T1000 (cell line): ENCODE results near the gene HSPG2.
"Not testable (repeated sequence)": the region's sequence is repeated elsewhere in the genome, so short reads cannot be mapped to it uniquely, and the experiment has no call there.

Source experiments
- DNase-seq: peaks from one replicate; lab custom pipeline; 2025; ENCODE audit warnings: mixed read lengths; lab: John Stamatoyannopoulos, UW

Gene HSPG2

GRCh38 chr1:21843208-21843607, 93.9 kb downstream of the HSPG2 start:
- DNase-seq, result no peak

GRCh38 chr1:21842606-21843162, 94.4 kb downstream of the HSPG2 start:
- no peak for DNase-seq

DNA sequence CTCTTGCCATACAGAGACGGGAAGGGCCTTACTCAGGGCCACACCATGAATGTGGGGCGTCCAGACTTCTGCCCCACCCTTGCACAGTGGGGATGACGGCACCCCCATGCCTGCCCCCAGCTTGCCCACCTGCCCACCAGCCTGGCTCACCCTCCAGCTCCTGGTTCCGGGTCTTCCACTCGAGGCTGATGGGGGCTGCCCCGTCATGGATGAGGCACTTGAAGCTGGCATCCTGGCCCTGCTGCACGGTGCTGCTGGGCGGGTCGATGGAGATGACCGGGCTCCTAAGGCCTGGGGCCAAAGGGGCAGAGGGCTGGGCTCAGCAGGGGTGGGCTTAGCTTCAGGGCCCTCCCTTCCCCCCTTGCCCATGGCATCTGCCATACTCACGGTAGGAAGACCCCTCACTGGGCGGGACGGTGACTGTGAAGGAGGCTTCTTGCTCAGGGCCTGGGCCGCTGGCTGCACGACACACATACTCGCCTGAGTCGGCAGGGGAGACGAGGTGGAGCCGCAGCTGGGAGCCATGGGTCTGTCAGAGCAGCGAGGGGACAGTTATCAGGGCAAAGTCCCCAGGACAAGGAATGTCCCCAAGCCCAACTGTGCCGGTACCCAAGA, 95.2 kb downstream of the HSPG2 start:
- DNase-seq, result no peak

GRCh38 chr1:21840981-21841380, 96.1 kb downstream of the HSPG2 start:
- DNase-seq, result no peak

DNA sequence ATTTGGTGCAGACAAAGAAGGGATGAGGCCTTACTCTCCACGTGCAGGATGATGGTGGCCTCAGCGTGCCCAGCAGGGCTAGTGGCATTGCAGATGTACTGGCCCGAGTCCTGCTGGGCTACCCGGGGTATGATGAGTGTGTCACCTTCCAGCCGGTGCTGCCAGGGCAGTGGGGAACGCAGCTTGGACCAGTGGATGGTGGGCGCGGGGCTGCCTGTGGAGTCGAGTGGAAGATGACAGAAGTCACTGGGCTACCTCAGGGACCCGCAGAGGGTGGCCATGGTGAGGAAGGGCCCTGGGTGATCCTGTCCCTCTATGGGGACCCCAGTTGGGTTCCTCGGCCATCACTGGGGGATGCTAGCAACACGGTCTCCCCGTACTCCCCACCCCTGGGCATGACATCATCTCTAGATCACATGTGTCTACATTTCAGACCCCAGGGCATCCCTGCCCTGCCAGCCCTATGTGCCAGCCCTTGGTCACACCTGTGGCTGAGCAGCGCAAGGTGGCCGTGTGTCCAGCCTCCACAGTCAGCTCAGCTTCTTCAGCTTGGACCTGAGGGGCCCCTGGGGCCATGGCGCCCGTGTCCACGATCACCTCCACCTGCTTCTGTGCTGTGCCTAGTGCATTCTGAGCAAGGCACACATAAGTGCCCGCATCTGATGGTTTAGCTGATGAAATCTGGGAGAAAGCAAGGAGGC, 97.6 kb downstream of the HSPG2 start:
- no peak for DNase-seq

DNA sequence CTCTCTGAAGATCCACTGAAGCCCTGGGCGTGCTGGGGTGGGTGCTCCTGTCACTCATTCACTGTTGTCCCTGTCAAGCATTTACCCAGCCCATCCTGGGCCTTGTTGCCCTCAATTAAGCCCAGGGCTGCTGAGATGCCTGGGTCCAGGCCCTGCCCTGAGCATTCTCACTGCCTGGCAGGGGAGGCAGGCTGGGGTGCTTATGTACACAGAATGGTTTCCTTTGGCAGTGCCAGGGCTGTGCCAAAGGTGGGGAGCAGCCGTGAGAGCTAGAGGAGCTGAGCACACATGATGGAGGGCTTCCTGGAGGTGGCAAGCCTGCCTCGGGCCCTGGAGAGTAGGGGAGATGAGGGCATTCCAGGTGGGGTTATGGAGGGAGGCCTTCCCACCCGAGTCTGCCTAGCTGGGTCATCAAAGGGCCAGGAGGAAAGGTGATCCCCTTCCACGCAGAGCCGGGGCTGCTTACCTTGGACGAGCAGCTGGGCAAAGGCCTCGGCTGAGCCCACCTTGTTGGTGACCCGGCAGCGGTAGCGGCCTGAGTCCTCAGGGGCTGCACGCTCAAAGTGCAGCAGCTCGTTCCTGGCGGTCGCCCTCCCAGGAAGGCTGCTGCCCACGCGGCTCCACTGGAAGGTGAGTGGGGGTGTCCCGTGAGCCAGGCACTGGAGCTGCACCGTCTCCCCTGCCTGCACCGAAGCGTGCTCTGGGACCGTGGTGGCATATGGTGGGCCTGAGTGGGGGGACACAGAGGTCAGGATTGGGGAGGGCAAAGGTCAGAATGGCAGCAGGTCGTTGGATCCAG, 98.6 kb downstream of the HSPG2 start:
- no peak for DNase-seq

GRCh38 chr1:21837476-21837875, 99.6 kb downstream of the HSPG2 start:
- DNase-seq, result no peak

DNA sequence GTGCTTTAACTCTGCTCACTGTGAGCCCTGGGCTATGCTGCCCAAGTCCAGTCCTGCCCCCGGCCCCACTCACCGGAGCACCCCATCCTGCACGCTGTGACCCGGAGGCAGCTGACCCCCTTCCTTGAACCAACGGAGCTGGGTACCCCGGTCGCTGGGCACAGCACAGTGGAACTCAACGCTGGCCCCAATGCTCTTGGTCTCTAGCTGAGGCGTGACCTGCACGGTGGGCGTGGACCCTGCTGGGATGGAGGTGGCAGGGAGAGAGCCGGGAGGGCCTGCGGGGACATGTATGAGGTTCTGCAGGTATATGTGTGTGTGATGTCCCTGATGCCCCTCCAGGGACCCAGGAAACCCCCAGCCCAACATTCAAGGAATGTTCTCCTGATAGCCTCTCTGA, 100.4 kb downstream of the HSPG2 start:
- DNase-seq, result no peak

DNA sequence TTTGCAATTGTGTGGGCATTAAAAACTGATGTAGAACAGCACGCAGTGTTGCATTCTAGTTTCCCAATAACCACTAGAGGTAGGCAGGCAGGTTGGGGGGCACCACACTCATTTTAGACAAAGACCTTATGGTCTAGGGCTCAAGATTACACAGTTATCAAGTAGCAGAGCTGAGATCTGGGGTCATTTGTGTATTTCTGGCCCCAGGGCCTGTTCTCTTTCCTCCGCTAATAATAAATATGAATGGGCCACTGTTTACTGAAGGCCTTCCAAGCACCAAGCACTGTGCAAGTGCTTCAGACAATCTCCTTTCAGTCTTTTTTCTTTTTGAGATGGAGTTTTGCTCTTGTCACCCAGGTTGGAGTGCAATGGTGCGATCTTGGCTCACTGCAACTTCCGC, 101.1 kb downstream of the HSPG2 start:
- no peak for DNase-seq

DNA sequence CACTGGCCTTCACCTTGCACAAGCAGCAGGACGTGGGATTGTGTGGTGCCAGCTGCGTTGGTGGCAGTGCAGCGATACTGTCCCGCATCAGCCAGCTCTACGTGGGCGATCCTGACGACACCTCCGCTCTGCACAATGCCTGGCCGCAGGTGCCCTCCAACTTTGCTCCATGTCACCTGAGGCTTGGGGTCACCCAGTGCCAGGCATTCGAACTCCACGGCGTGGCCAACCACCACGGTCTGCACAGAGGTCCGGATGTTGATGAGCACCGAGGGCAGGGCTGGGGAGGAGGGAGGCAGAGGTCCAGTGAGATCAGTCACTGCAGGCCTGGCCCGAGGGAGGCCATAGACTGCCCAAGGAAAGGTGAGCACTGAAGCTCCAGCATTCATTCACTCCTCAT, 102.4 kb downstream of the HSPG2 start:
- no peak for DNase-seq

- DNase-seq, result no peak
Observed at GRCh38 chr1:21834094-21834493, 103.0 kb downstream of the HSPG2 start.

GRCh38 chr1:21833392-21833976, 103.6 kb downstream of the HSPG2 start:
- DNase-seq, result no peak

- DNase-seq, result no peak
Observed at GRCh38 chr1:21831454-21831970, 105.6 kb downstream of the HSPG2 start.

DNA sequence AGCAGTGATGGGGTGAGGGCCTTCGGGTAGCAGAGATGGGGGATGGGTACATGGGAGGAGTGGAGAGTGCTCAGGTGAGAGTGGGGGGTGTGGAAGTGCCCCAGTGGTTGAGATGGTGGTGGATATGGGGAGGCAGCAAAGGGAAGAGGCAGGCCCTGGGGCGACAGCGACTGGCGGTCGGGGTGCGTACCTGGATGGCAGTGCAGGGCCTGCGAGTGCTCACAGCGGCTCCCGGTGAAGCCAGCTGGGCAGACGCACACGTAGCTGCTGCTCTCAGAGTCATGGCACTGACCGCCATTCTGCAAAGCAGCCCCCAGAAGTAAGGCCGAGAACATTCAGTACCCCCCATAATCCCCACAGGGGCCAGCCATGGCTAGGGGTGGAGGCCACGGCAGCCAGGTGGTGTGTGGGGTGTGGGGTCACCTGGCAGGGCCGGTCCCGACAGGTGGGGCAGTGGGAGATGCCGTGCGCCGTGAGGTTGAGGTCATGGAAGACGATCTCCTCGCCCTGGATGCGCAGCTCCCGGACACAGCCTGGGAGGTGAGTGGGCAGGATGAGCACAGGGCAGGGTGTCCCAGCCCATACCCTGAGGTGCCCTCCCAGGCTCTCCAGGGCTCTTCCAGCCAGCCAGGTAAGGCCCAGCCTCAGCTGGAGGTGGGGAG, 106.2 kb downstream of the HSPG2 start:
- no peak for DNase-seq

- no peak for DNase-seq
Observed at GRCh38 chr1:21829294-21829693, 107.8 kb downstream of the HSPG2 start.

- no peak for DNase-seq
Observed at GRCh38 chr1:21828506-21829210, 108.5 kb downstream of the HSPG2 start.

- DNase-seq, result no peak
Observed at GRCh38 chr1:21828075-21828474, 109.0 kb downstream of the HSPG2 start.

DNA sequence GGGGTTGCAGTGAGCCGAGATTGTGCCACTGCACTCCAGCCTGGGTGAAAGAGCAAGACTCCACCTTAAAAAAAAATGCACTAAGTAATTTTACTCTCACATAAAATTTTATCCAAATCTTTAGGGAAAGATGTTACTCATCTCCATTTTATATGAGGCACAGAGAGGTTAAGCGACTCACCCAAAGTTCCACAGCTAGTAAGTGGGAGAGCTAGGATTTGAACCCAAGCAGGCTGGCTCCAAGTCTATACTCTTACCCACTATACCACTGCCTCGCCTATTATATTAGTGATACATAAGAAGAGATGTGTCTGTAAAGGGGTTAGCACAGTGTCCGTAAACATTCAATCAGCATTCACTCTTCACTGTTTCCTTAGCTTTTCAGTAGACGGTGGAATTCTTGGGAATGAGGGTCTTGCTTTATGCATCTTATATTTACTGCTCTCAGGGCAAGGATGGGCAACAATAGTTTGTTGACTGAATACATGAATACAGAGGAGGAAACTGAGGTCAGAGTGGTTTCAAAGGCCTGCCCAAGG, 109.9 kb downstream of the HSPG2 start:
- no peak for DNase-seq

- not testable (repeated sequence) for DNase-seq
Observed at GRCh38 chr1:21826694-21827093, 110.4 kb downstream of the HSPG2 start.

GRCh38 chr1:21825393-21825792, 111.7 kb downstream of the HSPG2 start:
- no peak for DNase-seq

DNA sequence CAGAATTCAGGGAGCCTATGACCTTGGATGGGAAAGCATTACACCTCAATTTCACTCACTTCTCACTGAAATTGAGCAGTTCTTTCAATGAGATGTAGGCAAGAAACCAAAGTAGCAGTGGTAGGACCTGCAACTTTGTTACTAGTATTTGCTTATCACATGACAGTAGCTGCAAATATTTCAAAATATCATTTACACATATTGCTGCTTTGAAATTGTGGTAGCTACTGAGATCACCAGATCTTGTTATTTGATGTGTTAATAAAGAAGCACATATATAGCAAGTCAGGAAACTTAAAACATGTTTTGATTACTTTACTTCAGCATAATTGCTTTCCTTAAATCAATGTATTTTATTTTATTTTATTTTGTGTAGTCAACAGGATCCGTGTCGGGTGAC, 112.2 kb downstream of the HSPG2 start:
- no peak for DNase-seq
